Fibroblast of the conjunctiva (primary cell): ENCODE measurements around the gene LHX4.

Experiments
- DNase-seq: peaks from one replicate; pipeline ENCODE4 v3.0.0-alpha.2; 2010; ENCODE audit warnings: low read depth

LHX4 gene

GRCh38 chr1:180243517-180244221, 13.6 kb downstream of the LHX4 start:
- DNase-seq: no peak

GRCh38 chr1:180244840-180245239, 14.8 kb downstream of the LHX4 start:
- DNase-seq: no peak

- no peak for DNase-seq
Measured at GRCh38 chr1:180246579-180246978, 16.5 kb downstream of the LHX4 start.

- no peak for DNase-seq
Measured at GRCh38 chr1:180247061-180247460, 17.0 kb downstream of the LHX4 start.

- DNase-seq: no peak
Measured at GRCh38 chr1:180247580-180247979, 17.5 kb downstream of the LHX4 start.

- DNase-seq: no peak
Measured at GRCh38 chr1:180248176-180248575, 18.1 kb downstream of the LHX4 start.

- no peak for DNase-seq
Measured at GRCh38 chr1:180248731-180249681, 18.9 kb downstream of the LHX4 start.

GRCh38 chr1:180249725-180250498, 19.8 kb downstream of the LHX4 start:
- DNase-seq: no peak

- no peak for DNase-seq
Measured at GRCh38 chr1:180250499-180250770, 20.4 kb downstream of the LHX4 start.

- no peak for DNase-seq
Measured at GRCh38 chr1:180250883-180251509, 20.9 kb downstream of the LHX4 start.

- no peak for DNase-seq
Measured at GRCh38 chr1:180251526-180252305, 21.7 kb downstream of the LHX4 start.

- DNase-seq: peak; percentile 53
Measured at GRCh38 chr1:180252638-180253536, 22.8 kb downstream of the LHX4 start.

GRCh38 chr1:180253585-180254495, 23.8 kb downstream of the LHX4 start:
- DNase-seq: no peak

- no peak for DNase-seq
Measured at GRCh38 chr1:180254496-180254819, 24.4 kb downstream of the LHX4 start.

- DNase-seq: no peak
Measured at GRCh38 chr1:180254854-180255253, 24.8 kb downstream of the LHX4 start.

GRCh38 chr1:180255536-180256340, 25.7 kb downstream of the LHX4 start:
- DNase-seq: no peak

- DNase-seq: no peak
Measured at GRCh38 chr1:180256341-180257027, 26.4 kb downstream of the LHX4 start.

- DNase-seq: no peak
Measured at GRCh38 chr1:180257028-180257386, 26.9 kb downstream of the LHX4 start.
